Transverse colon (tissue), 4 donors: ENCODE measurements around the gene NEK1.

Experiments used
- CTCF ChIP-seq, 5 experiments: fragments of 200-600 bp in 3 of 5; fragments of 450-650 bp in 2 of 5; sonication (generic) in 3 of 5; IDR thresholded peaks; 1 replicate in 2 of 5; 2 replicates in 3 of 5; pipeline ENCODE4 v1.5.1; 2016 to 2017; ENCODE audit warnings: antibody characterized with exemption in 5 of 5, inconsistent platforms in 3 of 5, mild to moderate bottlenecking in 2 of 5, moderate library complexity in 1 of 5
- EP300 ChIP-seq: sonication (generic); formaldehyde crosslinking; IDR thresholded peaks from one replicate; pipeline ENCODE4 v1.6.1; 2017; ENCODE audit warnings: antibody characterized with exemption, low read depth
- POLR2A ChIP-seq: fragments of 450-650 bp; IDR thresholded peaks from one replicate; pipeline ENCODE4 v1.6.1; 2016; ENCODE audit warnings: antibody characterized with exemption, mild to moderate bottlenecking, moderate library complexity
- POLR2AphosphoS5 ChIP-seq, 3 donors: sonication (generic); formaldehyde crosslinking; IDR thresholded peaks; one replicate each; pipeline ENCODE4 v1.6.1; 2016; ENCODE audit warnings: antibody characterized with exemption in 3 of 3

DNA sequence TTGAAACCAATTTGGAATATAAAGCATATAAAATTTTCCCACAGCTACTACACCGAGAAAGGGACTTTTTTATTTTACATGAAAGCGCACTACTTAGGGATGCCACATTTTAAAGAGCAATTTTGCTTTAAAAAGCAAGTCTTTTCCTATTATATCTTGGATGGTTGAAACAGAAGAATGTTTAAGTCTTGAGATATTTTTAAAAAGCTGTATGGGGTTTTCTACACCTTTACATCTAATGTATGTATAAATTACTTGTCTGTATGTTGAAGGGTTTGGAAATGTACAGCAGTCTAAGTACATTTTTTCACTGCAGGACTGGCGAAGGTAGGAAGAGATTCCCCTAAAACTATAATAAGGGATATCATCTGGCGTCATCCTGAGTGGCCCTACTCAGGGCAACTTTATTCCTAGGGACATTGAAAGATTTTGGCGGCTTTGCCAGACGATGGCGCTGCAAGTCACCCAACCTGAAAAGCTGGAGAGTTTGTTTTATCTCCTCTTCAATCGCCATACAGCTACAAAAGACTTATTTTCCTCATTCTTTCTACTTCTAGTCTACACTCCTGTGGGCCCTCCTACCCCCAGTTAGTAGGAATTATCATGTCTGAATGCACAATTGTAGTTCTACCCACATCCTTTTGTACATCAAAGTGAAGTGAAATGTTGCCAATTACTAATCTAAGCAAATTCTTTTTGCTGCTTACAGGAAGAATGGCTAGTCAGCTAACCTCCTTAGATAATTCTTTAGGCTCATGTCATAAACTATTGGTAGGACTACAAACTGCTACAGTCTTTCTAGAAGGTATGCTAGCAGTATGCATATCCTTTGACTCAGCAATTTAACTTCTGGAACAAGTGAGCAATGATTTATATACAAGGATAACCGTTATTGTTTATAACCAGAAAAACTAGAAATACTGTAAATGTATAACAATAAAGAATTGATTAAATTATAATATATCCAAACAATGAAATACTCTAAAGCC, 782 bp upstream of the NEK1 start:
- TF ChIP-seq POLR2A: no peak
- peak; percentile 62 to 71 (median 68) for TF ChIP-seq CTCF (IDR thresholded peaks at IDR 0.05)
- TF ChIP-seq POLR2AphosphoS5 (IDR thresholded peaks at IDR 0.05): no peak
- no peak for TF ChIP-seq EP300
